A549 (cell line): ENCODE results near the gene FHIT.

ENCODE experiments used
- EHMT2 ChIP-seq: fragments of 200-600 bp; sonication (generic); IDR thresholded peaks from 2 replicates; pipeline ENCODE4 v1.6.1; 2016; ENCODE audit warnings: antibody characterized with exemption, low read depth, mild to moderate bottlenecking, moderate library complexity
- EP300 ChIP-seq, 2 experiments: fragments of >200 bp; sonication (Bioruptor Twin); formaldehyde crosslinking; IDR thresholded peaks; 2 replicates in 1 of 2; 3 replicates in 1 of 2; pipeline ENCODE4 v1.6.1; 2016 to 2017
- JUNB ChIP-seq: fragments of >200 bp; sonication (Bioruptor Twin); formaldehyde crosslinking; IDR thresholded peaks from 2 replicates; pipeline ENCODE4 v1.6.1; 2016
- MAFK ChIP-seq: fragments of 450-650 bp; IDR thresholded peaks from 2 replicates; pipeline ENCODE4 v1.6.1; 2014; ENCODE audit not compliant: partially characterized antibody
- NPAS2 ChIP-seq: fragments of 250-450 bp; sonication (Bioruptor Pico); IDR thresholded peaks from 2 replicates; pipeline ENCODE4 v1.8.0; 2022; ENCODE audit warnings: mild to moderate bottlenecking, moderate library complexity, borderline replicate concordance
- POLR2A ChIP-seq: IDR thresholded peaks from 2 replicates; pipeline ENCODE4 v1.6.1; 2012; ENCODE audit warnings: mild to moderate bottlenecking, low read length
- POLR2AphosphoS2 ChIP-seq: conservative IDR thresholded peaks from 2 replicates; pipeline ENCODE4 v1.6.1; 2012; ENCODE audit warnings: low read length, improper control_type of control experiment, inconsistent platforms
- RAD21 ChIP-seq, 2 experiments: fragments of >200 bp in 1 of 2; sonication (Bioruptor Twin) in 1 of 2; formaldehyde crosslinking in 1 of 2; IDR thresholded peaks in 1 of 2; conservative IDR thresholded peaks in 1 of 2; 2 replicates in 1 of 2; 3 replicates in 1 of 2; pipeline ENCODE4 v1.6.1; 2012 to 2018; ENCODE audit warnings: inconsistent platforms in 1 of 2
- SMC3 ChIP-seq: fragments of >200 bp; sonication (Bioruptor Twin); formaldehyde crosslinking; IDR thresholded peaks from 3 replicates; pipeline ENCODE4 v1.6.1; 2018; ENCODE audit warnings: inconsistent platforms
- SREBF2 ChIP-seq: fragments of 450-650 bp; IDR thresholded peaks from 2 replicates; pipeline ENCODE4 v1.6.1; 2014; ENCODE audit warnings: mild to moderate bottlenecking, moderate library complexity
- ZSCAN20 ChIP-seq: fragments of 250-450 bp; sonication (Bioruptor Pico); IDR thresholded peaks from 2 replicates; pipeline ENCODE4 v1.8.0; 2022; ENCODE audit warnings: mild to moderate bottlenecking, moderate library complexity
- TF ChIP-seq, protein P1 (sequence below): fragments of >200 bp; sonication (Bioruptor Twin); formaldehyde crosslinking; IDR thresholded peaks from 3 replicates; pipeline ENCODE4 v1.5.1; 2016
- TF ChIP-seq, protein P2 (sequence below): fragments of 450-650 bp; IDR thresholded peaks from 2 replicates; pipeline ENCODE4 v1.6.1; 2014; ENCODE audit warnings: antibody characterized with exemption

DNA sequence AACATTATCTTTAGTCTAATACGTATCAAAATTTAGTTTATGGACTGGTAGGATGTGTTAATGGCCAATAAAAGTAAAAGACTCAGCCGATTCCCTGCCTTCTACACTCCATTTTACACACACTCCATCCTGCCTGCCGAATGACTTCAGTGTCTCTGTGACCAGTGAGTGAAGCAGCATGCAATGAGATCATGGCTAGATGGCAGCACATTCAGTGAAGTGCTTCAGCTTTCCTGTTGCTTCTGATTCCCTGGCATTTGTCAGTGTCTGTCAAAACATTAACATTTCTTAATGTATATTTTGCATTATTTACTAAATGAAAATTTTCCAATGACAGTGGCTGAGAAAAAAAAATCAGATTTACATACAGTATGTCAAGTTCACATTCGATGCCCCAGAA, 412.0 kb downstream of the FHIT start:
- TF ChIP-seq, protein P1, sequence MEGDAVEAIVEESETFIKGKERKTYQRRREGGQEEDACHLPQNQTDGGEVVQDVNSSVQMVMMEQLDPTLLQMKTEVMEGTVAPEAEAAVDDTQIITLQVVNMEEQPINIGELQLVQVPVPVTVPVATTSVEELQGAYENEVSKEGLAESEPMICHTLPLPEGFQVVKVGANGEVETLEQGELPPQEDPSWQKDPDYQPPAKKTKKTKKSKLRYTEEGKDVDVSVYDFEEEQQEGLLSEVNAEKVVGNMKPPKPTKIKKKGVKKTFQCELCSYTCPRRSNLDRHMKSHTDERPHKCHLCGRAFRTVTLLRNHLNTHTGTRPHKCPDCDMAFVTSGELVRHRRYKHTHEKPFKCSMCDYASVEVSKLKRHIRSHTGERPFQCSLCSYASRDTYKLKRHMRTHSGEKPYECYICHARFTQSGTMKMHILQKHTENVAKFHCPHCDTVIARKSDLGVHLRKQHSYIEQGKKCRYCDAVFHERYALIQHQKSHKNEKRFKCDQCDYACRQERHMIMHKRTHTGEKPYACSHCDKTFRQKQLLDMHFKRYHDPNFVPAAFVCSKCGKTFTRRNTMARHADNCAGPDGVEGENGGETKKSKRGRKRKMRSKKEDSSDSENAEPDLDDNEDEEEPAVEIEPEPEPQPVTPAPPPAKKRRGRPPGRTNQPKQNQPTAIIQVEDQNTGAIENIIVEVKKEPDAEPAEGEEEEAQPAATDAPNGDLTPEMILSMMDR = no peak
- TF ChIP-seq RAD21 (conservative IDR thresholded peaks at IDR 0.05 in 1 of 2, IDR thresholded peaks at IDR 0.05 in 1 of 2) (no peak), SMC3 (no peak), EP300 (IDR thresholded peaks at IDR 0.05) (no peak), POLR2AphosphoS2 (no peak), POLR2A (no peak), JUNB (no peak), SREBF2 (no peak), ZSCAN20 (CRISPR knock-in tag) (no peak), NPAS2 (no peak), MAFK (no peak), EHMT2 (no peak)
- TF ChIP-seq, protein P2, sequence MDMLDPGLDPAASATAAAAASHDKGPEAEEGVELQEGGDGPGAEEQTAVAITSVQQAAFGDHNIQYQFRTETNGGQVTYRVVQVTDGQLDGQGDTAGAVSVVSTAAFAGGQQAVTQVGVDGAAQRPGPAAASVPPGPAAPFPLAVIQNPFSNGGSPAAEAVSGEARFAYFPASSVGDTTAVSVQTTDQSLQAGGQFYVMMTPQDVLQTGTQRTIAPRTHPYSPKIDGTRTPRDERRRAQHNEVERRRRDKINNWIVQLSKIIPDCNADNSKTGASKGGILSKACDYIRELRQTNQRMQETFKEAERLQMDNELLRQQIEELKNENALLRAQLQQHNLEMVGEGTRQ = no peak
